Measurements from ENCODE around the gene CLCNKA. TPM values are rescaled to one million over a fixed set of nuclear protein-coding genes. Genes with fewer than 3 reads are reported as not detected.
A peak's percentile ranks its signal among the peaks of the same experiment; 100 is the strongest.
"Not testable (repeated sequence)": the region's sequence is repeated elsewhere in the genome, so short reads cannot be mapped to it uniquely, and the experiment has no call there.

The CLCNKA gene
- total RNA-seq, 1 donor from 2014 or later, result not detected

DNA sequence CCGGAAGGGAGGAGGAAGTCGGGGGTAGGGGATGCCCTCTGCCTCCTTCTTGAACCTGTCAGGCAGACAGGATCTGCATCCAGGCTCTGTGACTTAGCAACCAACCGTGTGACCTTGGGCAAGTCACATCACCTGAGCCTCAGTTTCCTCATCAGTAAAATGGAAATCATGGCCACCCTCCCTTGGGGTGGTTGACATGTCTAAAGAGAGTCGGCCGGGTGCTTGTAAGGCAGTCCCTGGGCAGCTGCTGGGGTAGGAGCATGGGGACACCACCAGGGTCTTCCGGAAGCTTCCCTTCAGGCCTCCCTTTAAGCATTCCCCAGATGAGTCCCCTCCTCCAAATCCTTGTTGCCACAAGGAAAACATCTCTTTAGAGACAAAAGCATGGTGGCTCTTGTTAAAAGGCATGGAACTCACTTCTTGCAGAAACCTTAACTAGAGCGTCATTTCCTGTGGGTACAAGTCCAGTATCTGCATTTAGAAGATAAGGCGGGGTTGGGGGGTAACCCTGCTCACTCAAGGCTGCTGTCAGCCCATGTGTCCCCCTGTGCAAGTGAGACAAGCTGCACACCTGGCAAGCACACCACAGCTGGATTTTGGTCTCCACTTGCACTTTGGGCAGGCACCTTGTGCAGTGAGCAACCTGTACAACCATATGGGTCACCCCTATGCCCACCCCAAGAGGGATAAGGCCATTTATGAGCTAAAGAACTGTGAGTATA, 32.1 kb downstream of the CLCNKA start:
- no peak overlapping the region for H3K4me3 ChIP-seq (ENCODE audit: low read depth, low read length)
- DNase-seq (ENCODE audit: low read depth), result no peak
- no peaks in the 10 kb centered on the region for H3K36me3 ChIP-seq (ENCODE audit: control insufficient read depth, insufficient read depth, low read length)
- H3K27me3 ChIP-seq (ENCODE audit: control insufficient read depth, insufficient read depth, low read length), result peaks cover 7% of the 10 kb centered on the region
- TF ChIP-seq, protein P1, sequence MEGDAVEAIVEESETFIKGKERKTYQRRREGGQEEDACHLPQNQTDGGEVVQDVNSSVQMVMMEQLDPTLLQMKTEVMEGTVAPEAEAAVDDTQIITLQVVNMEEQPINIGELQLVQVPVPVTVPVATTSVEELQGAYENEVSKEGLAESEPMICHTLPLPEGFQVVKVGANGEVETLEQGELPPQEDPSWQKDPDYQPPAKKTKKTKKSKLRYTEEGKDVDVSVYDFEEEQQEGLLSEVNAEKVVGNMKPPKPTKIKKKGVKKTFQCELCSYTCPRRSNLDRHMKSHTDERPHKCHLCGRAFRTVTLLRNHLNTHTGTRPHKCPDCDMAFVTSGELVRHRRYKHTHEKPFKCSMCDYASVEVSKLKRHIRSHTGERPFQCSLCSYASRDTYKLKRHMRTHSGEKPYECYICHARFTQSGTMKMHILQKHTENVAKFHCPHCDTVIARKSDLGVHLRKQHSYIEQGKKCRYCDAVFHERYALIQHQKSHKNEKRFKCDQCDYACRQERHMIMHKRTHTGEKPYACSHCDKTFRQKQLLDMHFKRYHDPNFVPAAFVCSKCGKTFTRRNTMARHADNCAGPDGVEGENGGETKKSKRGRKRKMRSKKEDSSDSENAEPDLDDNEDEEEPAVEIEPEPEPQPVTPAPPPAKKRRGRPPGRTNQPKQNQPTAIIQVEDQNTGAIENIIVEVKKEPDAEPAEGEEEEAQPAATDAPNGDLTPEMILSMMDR (IDR thresholded peaks at IDR 0.05; ENCODE audit: insufficient read depth, low read length, poor library complexity, severe bottlenecking), result no peak

- no peak for DNase-seq (ENCODE audit: low read depth)
- H3K27me3 ChIP-seq (ENCODE audit: control insufficient read depth, insufficient read depth, low read length), result peaks cover 7% of the 10 kb centered on the region
- TF ChIP-seq, protein P1 (IDR thresholded peaks at IDR 0.05; ENCODE audit: insufficient read depth, low read length, poor library complexity, severe bottlenecking), result no peak
- H3K4me3 ChIP-seq (ENCODE audit: low read depth, low read length), result no peak overlapping the region
- no peaks in the 10 kb centered on the region for H3K36me3 ChIP-seq (ENCODE audit: control insufficient read depth, insufficient read depth, low read length)
Measured at GRCh38 chr1:16054598-16055540, 33.0 kb downstream of the CLCNKA start.

GRCh38 chr1:16055613-16056520, 34.0 kb downstream of the CLCNKA start:
- no peak overlapping the region for H3K4me3 ChIP-seq (ENCODE audit: low read depth, low read length)
- TF ChIP-seq, protein P1 (IDR thresholded peaks at IDR 0.05; ENCODE audit: insufficient read depth, low read length, poor library complexity, severe bottlenecking), result peak; percentile 99
- peak; percentile 45 for DNase-seq (ENCODE audit: low read depth)
- H3K36me3 ChIP-seq (ENCODE audit: control insufficient read depth, insufficient read depth, low read length), result no peaks in the 10 kb centered on the region
- peaks cover 7% of the 10 kb centered on the region for H3K27me3 ChIP-seq (ENCODE audit: control insufficient read depth, insufficient read depth, low read length)

DNA sequence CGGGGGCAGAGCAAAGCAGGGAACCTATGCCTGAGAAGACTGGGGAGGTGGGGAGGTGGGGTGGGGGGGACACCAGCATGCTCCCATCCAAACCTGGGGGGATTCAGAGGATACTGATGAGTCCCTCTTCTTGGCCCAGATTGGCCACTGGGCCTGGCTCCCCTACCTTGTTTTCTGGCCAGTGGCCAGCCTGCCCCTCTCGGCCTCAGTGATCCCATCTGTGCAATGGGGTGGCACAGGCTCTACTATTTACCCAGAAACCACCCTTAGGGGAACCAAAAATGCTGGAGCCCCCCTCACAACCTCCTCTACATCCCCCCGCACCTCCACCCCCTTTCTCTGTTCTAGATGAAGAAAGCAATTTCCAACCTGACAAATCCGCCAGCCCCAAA, 34.7 kb downstream of the CLCNKA start:
- H3K27me3 ChIP-seq (ENCODE audit: control insufficient read depth, insufficient read depth, low read length), result peaks cover 10% of the 10 kb centered on the region
- not testable (repeated sequence) for H3K36me3 ChIP-seq (ENCODE audit: control insufficient read depth, insufficient read depth, low read length); DNase-seq (ENCODE audit: low read depth); H3K4me3 ChIP-seq (ENCODE audit: low read depth, low read length)

GRCh38 chr1:16057314-16057915, 35.6 kb downstream of the CLCNKA start:
- H3K4me3 ChIP-seq (ENCODE audit: low read depth, low read length); DNase-seq (ENCODE audit: low read depth); H3K36me3 ChIP-seq (ENCODE audit: control insufficient read depth, insufficient read depth, low read length): not testable (repeated sequence)
- H3K27me3 ChIP-seq (ENCODE audit: control insufficient read depth, insufficient read depth, low read length), result peaks cover 10% of the 10 kb centered on the region

DNA sequence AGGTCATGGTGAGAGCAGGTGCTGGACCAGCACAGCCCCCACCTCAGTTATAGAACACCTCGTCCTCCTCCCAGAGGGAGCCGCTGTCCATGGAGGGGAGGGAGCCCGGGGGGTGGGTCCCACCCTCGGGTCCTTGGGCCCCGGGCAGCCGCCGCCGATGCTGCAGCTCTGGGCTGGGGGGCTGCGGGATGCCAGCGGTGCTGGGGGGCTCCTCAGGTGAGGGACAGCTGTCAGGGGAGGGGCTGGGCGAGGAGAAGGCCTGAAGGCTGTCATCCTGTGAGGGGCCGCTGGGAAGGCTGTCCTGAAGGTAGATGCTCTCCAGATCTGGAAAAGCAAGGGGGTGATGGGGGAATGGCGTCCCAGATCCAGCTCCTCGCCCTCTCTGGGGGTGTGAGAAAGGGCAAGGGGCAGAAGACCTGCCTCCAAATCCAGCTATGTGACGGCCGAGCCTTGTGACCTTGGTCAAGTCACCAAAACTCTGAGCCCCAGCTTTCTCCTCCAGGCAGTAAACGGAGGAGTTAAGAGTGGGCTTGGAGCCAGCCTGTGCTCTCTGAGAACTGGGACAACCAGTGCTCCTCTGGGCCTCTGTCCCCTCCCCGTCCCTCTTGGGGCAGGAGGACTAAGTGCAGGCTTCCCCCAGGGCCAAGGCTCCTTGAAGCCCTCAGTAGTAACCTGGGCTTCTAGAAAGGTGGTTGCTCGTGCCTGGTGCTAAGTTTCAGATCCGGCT, 36.7 kb downstream of the CLCNKA start:
- DNase-seq (ENCODE audit: low read depth); H3K4me3 ChIP-seq (ENCODE audit: low read depth, low read length); H3K36me3 ChIP-seq (ENCODE audit: control insufficient read depth, insufficient read depth, low read length): not testable (repeated sequence)
- peaks cover 15% of the 10 kb centered on the region for H3K27me3 ChIP-seq (ENCODE audit: control insufficient read depth, insufficient read depth, low read length)
